ENCODE results near the gene CDK14.

- no peak for TF ChIP-seq POLR2AphosphoS5 (IDR thresholded peaks at IDR 0.05; ENCODE audit: low read depth, low read length)
- no peak for TF ChIP-seq POLR2A (IDR thresholded peaks at IDR 0.05; ENCODE audit: low read depth, low read length)
- TF ChIP-seq TAF1 (IDR thresholded peaks at IDR 0.05; ENCODE audit: borderline replicate concordance, low read depth, low read length) = no peak
Observed at GRCh38 chr7:91047636-91048035, 451.5 kb downstream of the CDK14 start.
